ENCODE results near the gene VAV2. TPM values are rescaled to one million over a fixed set of nuclear protein-coding genes. Genes with fewer than 3 reads are reported as not detected.

VAV2 gene
- total and polyA plus RNA-seq, 9 of the 15 experiments (the other 6 are each of a cell fraction or from before 2014, with no cell fraction given) = 0.01 to 2.7 (median 1.0) TPM; not detected in 1

GRCh38 chr9:134025606-134026541, 33.8 kb upstream of the VAV2 start (continued):
- TF ChIP-seq CTCF (IDR thresholded peaks at IDR 0.05 in 2 of 3, conservative IDR thresholded peaks at IDR 0.05 in 1 of 3; ENCODE audit: insufficient read depth in 2 of 3, low read depth in 1 of 3, low read length in 3 of 3) = peak; percentile 22 to 28 (median 26); a peak in 2 of 6 replicates
- peak; percentile 32 for TF ChIP-seq KDM5B (IDR thresholded peaks at IDR 0.05; ENCODE audit: insufficient replicate concordance, low read depth, low read length)
- TF ChIP-seq ZBTB8A (IDR thresholded peaks at IDR 0.05; ENCODE audit: partially characterized antibody) = no peak
- no peak for TF ChIP-seq ZBTB7A (IDR thresholded peaks at IDR 0.05; ENCODE audit: borderline replicate concordance, control insufficient read depth, low read depth, low read length)
- no peak for TF ChIP-seq ARID1B (IDR thresholded peaks at IDR 0.05)
- TF ChIP-seq MBD2 (IDR thresholded peaks at IDR 0.05; ENCODE audit: borderline replicate concordance, low read depth) = no peak
- TF ChIP-seq TAF1 (IDR thresholded peaks at IDR 0.05; ENCODE audit: control insufficient read depth, extremely low read depth, insufficient read depth, low read length, severe bottlenecking) = peak; percentile 15
- TF ChIP-seq HNRNPK (IDR thresholded peaks at IDR 0.05; ENCODE audit: low read depth, low read length, poor library complexity, severe bottlenecking) = no peak
- 0 out of 2 replicates have a peak, but pooled peaks have one; percentile 9 for TF ChIP-seq SPI1 (IDR thresholded peaks at IDR 0.05; ENCODE audit: borderline replicate concordance, low read depth, low read length)
- TF ChIP-seq PRMT5 (CRISPR knock-in tag; IDR thresholded peaks at IDR 0.05) = 0 out of 2 replicates have a peak, but pooled peaks have one; percentile 37
- TF ChIP-seq PHF8 (IDR thresholded peaks at IDR 0.05; ENCODE audit: borderline replicate concordance, low read length) = peak; percentile 52; the same call in 1 of the 2 replicates
- TF ChIP-seq ARHGAP35 (IDR thresholded peaks at IDR 0.05; ENCODE audit: partially characterized antibody) = no peak
- peak; percentile 4 for TF ChIP-seq FIP1L1 (IDR thresholded peaks at IDR 0.05; ENCODE audit: low read depth, low read length, poor library complexity, severe bottlenecking)
- no peak for TF ChIP-seq ZEB2 (IDR thresholded peaks at IDR 0.05)
- no peak for TF ChIP-seq ATF1 (CRISPR knock-in tag; IDR thresholded peaks at IDR 0.05)
- TF ChIP-seq ATF1 (tag; IDR thresholded peaks at IDR 0.05) = peak; percentile 25; the same call in 1 of the 2 replicates
- peak; percentile 69 for TF ChIP-seq SAP30 (IDR thresholded peaks at IDR 0.05; ENCODE audit: borderline replicate concordance, insufficient read depth, low read depth, low read length, poor library complexity, severe bottlenecking)
- TF ChIP-seq ETV1 (tag; conservative IDR thresholded peaks at IDR 0.05; ENCODE audit: low read depth) = peak; percentile 63
- TF ChIP-seq KDM4B (IDR thresholded peaks at IDR 0.05; ENCODE audit: borderline replicate concordance in 2 of 2, low read depth in 1 of 2) = 0 out of 4 replicates have a peak, but pooled peaks of 1 of the 2 experiments have one; percentile 5
- TF ChIP-seq RBFOX2 (IDR thresholded peaks at IDR 0.05; ENCODE audit: low read depth, low read length) = peak; percentile 40
- no peak for TF ChIP-seq RNF219 (CRISPR knock-in tag; IDR thresholded peaks at IDR 0.05)
- peak; percentile 38 for TF ChIP-seq PHF20 (IDR thresholded peaks at IDR 0.05; ENCODE audit: partially characterized antibody)

Measured in K562 (cell line).